Smooth muscle cell (in vitro differentiated cells): ENCODE results near the gene PRXL2B. TPM values are rescaled to one million over a fixed set of nuclear protein-coding genes. Genes with fewer than 3 reads are reported as not detected.

Experiments used
- DNase-seq: peaks from one replicate; lab custom pipeline; 2025; ENCODE audit not compliant: unreplicated experiment; lab: John Stamatoyannopoulos, UW
- H2AFZ ChIP-seq: fragments of 200-600 bp; sonication (generic); 2 replicates; pipeline ENCODE4 v1.6.0; 2016; ENCODE audit warnings: antibody characterized with exemption, low read depth, mild to moderate bottlenecking
- H3F3A ChIP-seq: fragments of 200-600 bp; sonication (generic); 2 replicates; pipeline ENCODE4 v1.6.0; 2017; ENCODE audit warnings: antibody characterized with exemption, low read depth
- H3K27ac ChIP-seq: fragments of 200-600 bp; sonication (generic); 2 replicates; pipeline ENCODE4 v1.5.1; 2016; ENCODE audit warnings: low read depth, mild to moderate bottlenecking
- H3K27me3 ChIP-seq: fragments of 200-600 bp; sonication (generic); 2 replicates; pipeline ENCODE4 v1.6.1; 2016; ENCODE audit warnings: low read depth, mild to moderate bottlenecking
- H3K36me3 ChIP-seq: fragments of 200-600 bp; sonication (generic); 2 replicates; pipeline ENCODE4 v1.5.1; 2016; ENCODE audit warnings: low read depth
- H3K4me1 ChIP-seq: fragments of 200-600 bp; sonication (generic); 2 replicates; pipeline ENCODE4 v1.5.1; 2016; ENCODE audit warnings: low read depth
- H3K4me2 ChIP-seq: fragments of 200-600 bp; sonication (generic); 2 replicates; pipeline ENCODE4 v1.6.0; 2016; ENCODE audit warnings: mild to moderate bottlenecking
- H3K4me3 ChIP-seq: fragments of 200-600 bp; sonication (generic); 2 replicates; pipeline ENCODE4 v1.5.1; 2016; ENCODE audit warnings: mild to moderate bottlenecking
- H3K79me2 ChIP-seq: fragments of 200-600 bp; sonication (generic); 2 replicates; pipeline ENCODE4 v1.6.0; 2016; ENCODE audit warnings: low read depth, mild to moderate bottlenecking
- H3K9ac ChIP-seq: fragments of 200-600 bp; sonication (generic); 2 replicates; pipeline ENCODE4 v1.6.0; 2016; ENCODE audit warnings: low read depth
- H3K9me3 ChIP-seq: fragments of 200-600 bp; sonication (generic); replicated peaks from 2 replicates; pipeline ENCODE4 v1.5.1; 2016; ENCODE audit warnings: low read depth
- H4K20me1 ChIP-seq: fragments of 200-600 bp; sonication (generic); 2 replicates; pipeline ENCODE4 v1.6.0; 2016; ENCODE audit warnings: low read depth
- WGBS: methylation state at CpG from one replicate; pipeline ENCODE4 v1.1.7; 2016; ENCODE audit warnings: low lambda C conversion rate; 5-methylcytosine and 5-hydroxymethylcytosine counted together
- polyA plus RNA-seq: library from polyadenylated mRNA; unstranded; fragments of >200 nt; fragmentation: Nextera tagmentation; extraction: Ambion mirVana; gene quantifications from 2 replicates; pipeline ENCODE4 v1.2.1, GENCODE V29; 2016
- total RNA-seq: library from RNA; depleted of rRNA; stranded (reverse); fragments of >200 nt; gene quantifications from 2 replicates; pipeline ENCODE4 v1.2.3, GENCODE V29; 2014
- TF ChIP-seq, protein P1 (sequence below): fragments of 200-600 bp; sonication (generic); IDR thresholded peaks from 2 replicates; pipeline ENCODE4 v1.5.1; 2017; ENCODE audit warnings: borderline replicate concordance, mild to moderate bottlenecking, antibody characterized with exemption; ENCODE audit not compliant: insufficient read depth, poor library complexity, severe bottlenecking

Gene PRXL2B
- total and polyA plus RNA-seq, 2 experiments from 2014 or later: 18.4 to 27.4 TPM

DNA sequence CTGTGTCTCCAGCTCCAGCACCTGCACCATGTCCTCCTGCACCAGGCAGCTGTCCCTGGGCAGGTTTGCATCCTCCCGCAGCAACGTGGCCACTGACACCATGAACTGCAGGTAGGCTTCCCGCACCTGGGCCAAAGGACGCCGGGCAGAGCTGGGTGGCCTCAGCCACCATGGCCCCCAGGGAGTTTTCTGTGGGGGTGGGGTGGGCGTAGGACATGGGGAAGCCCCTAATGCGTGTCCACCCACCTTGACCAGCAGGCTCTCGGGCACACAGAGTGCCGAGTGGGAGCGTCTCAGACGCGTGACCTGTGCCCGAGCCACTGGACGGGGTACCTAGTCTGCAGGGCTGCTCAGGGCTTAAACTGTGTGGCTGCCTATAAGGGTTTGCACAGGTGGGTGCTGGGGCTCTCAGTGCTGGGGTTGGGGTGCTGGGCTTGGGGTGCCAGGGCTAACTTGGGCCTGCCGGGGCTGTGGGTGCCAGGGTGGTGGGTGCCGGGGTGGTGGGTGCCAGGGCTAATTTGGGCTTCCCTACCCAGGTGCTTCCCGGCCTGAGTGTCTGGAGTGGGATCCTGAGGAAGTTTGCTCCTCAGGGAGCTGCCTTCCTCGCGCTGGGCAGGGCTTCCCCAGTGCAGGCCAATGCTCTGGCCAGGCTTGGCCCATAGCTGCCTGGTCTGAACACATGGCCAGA, 17.7 kb downstream of the PRXL2B start:
- no peak for DNase-seq
- no peak overlapping the region for H3K4me3 ChIP-seq
- no peaks in the 10 kb centered on the region for H3F3A ChIP-seq
- no peak overlapping the region for H3K27ac ChIP-seq
- 83% methylated on average over 12 of the region's 19 CpGs for WGBS
- TF ChIP-seq, protein P1, sequence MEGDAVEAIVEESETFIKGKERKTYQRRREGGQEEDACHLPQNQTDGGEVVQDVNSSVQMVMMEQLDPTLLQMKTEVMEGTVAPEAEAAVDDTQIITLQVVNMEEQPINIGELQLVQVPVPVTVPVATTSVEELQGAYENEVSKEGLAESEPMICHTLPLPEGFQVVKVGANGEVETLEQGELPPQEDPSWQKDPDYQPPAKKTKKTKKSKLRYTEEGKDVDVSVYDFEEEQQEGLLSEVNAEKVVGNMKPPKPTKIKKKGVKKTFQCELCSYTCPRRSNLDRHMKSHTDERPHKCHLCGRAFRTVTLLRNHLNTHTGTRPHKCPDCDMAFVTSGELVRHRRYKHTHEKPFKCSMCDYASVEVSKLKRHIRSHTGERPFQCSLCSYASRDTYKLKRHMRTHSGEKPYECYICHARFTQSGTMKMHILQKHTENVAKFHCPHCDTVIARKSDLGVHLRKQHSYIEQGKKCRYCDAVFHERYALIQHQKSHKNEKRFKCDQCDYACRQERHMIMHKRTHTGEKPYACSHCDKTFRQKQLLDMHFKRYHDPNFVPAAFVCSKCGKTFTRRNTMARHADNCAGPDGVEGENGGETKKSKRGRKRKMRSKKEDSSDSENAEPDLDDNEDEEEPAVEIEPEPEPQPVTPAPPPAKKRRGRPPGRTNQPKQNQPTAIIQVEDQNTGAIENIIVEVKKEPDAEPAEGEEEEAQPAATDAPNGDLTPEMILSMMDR: no peak
- H4K20me1 ChIP-seq: no peaks in the 10 kb centered on the region
- no peaks in the 10 kb centered on the region for H3K27me3 ChIP-seq
- H3K9me3 ChIP-seq: no peaks in the 10 kb centered on the region
- no peaks in the 10 kb centered on the region for H3K4me1 ChIP-seq
- no peaks in the 10 kb centered on the region for H3K36me3 ChIP-seq
- H3K79me2 ChIP-seq: no peaks in the 10 kb centered on the region
- no peak overlapping the region for H3K4me2 ChIP-seq
- H2AFZ ChIP-seq: no peak overlapping the region
- no peak overlapping the region for H3K9ac ChIP-seq

DNA sequence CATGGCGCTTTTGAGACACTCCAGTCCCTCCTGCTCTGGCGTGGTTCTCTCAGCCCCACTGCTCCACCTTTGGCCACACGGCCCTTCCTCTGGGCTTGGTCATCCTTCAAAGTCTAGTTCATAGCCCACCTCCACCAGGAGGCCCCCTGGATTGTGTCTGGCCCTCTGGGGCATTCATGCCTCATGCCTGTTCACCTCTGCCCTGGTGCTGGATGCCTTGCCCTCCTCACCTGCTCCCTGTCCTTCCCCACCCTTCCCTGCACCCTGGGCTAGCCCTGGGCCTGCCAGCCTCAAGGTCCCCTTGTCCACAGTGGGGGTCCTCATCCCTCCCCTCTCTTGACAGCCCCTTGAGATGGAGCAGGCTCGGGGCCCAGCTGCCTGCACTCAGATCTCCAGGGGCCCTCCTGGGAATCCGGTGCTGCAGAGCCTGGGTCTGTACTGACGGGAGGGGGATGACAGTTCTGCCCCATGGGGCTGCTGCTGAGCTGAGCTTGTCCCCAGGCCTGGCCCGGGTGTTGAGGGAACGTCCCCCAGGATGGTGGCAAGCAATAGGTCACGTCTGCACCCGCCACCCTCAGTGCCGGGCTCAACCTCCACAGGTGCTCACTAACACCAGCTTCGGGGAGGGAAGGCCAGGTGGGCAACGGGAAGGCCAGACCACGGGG, 18.4 kb downstream of the PRXL2B start:
- H3F3A ChIP-seq: no peaks in the 10 kb centered on the region
- no peak overlapping the region for H3K4me2 ChIP-seq
- no peak overlapping the region for H3K9ac ChIP-seq
- H3K27me3 ChIP-seq: no peaks in the 10 kb centered on the region
- no peaks in the 10 kb centered on the region for H3K36me3 ChIP-seq
- no peaks in the 10 kb centered on the region for H3K79me2 ChIP-seq
- WGBS: 86% methylated on average over 13 of the region's 14 CpGs
- H3K4me1 ChIP-seq: no peaks in the 10 kb centered on the region
- no peaks in the 10 kb centered on the region for H4K20me1 ChIP-seq
- H2AFZ ChIP-seq: no peak overlapping the region
- no peak for DNase-seq
- H3K9me3 ChIP-seq: no peaks in the 10 kb centered on the region
- TF ChIP-seq, protein P1: no peak
- no peak overlapping the region for H3K4me3 ChIP-seq
- H3K27ac ChIP-seq: no peak overlapping the region

DNA sequence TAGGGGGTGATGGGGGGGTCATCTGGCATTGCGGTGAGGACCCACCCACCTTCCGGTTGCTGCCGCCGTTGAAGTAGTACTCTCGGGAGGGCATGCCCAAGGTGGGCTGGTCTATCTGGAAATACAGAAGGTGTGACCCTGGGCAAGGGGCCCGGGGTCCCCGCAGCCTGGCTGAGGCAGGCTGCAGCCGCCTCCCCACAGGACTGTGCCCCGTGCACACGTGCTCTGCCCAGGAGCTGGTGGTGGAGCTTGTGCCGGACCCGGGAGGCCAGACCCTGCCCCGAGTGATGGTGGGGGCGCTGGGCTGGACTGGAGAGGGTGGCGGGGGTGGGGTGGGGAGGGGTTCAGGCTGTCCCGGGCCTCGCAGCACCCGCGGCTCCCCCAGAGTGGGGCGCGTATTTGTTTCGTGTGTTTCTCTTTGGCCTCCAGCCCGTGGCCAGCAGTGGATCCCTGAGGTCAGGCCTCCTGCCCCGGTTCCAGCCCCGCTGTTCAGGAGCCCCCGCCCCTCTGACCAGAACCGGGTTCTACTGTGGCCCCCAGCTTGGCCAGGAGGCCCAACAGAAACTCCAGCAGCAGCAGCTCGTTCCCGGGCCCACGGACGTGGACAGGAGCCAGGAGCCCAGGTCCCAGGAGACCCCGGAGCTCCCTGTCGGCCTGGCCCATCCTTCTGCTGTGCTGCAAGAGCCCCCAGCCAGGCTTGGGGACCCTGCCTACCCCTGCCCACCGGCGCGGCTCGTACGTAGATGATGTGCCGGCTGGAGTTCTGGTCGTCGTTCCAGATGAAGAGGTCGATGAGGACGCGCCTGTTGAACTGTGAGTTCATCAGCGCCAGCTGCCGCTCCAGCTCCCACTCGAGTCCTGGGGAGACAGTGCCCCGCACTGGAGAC, 19.2 kb downstream of the PRXL2B start:
- Histone ChIP-seq H3K36me3 (no peaks in the 10 kb centered on the region), H3K4me1 (no peaks in the 10 kb centered on the region), H3K27me3 (no peaks in the 10 kb centered on the region), H3K4me2 (no peak overlapping the region), H2AFZ (no peak overlapping the region), H4K20me1 (no peaks in the 10 kb centered on the region), H3K79me2 (no peaks in the 10 kb centered on the region), H3K9ac (no peak overlapping the region), H3F3A (no peaks in the 10 kb centered on the region), H3K9me3 (no peaks in the 10 kb centered on the region), H3K4me3 (no peak overlapping the region), H3K27ac (no peak overlapping the region)
- TF ChIP-seq, protein P1: no peak
- WGBS: 94% methylated on average over 45 of the region's 48 CpGs
- DNase-seq: no peak
